ENCODE measurements around the gene RASEF.

Gene RASEF

GRCh38 chr9:83024506-83025125, 38.3 kb downstream of the RASEF start:
- no peaks in the 10 kb centered on the region for H3K4me1 ChIP-seq (ENCODE audit: insufficient read depth, low read length)
- TF ChIP-seq CTCF (IDR thresholded peaks at IDR 0.05; ENCODE audit: borderline replicate concordance, extremely low read depth, low read length, poor library complexity, severe bottlenecking) (no peak), EZH2 (IDR thresholded peaks at IDR 0.05; ENCODE audit: borderline replicate concordance, low read depth, low read length, severe bottlenecking) (no peak)
- no peaks in the 10 kb centered on the region for H3K27me3 ChIP-seq (ENCODE audit: insufficient read depth, low read length, poor library complexity)
- no peak overlapping the region for H3K27ac ChIP-seq (ENCODE audit: low read length)
- no peak overlapping the region for H2AFZ ChIP-seq (ENCODE audit: low read depth, low read length)
- H3K9ac ChIP-seq (ENCODE audit: low read depth, low read length): no peak overlapping the region
- no peaks in the 10 kb centered on the region for H3K79me2 ChIP-seq (ENCODE audit: insufficient read depth, low read length)
- DNase-seq (no peak), ATAC-seq (ENCODE audit: insufficient read depth, low read depth) (no peak)
- H3K4me3 ChIP-seq (ENCODE audit: low read depth in 1 of 2, low read length in 2 of 2): no peak overlapping the region
- no peaks in the 10 kb centered on the region for H3K36me3 ChIP-seq (ENCODE audit: insufficient read depth, low read length)
- H4K20me1 ChIP-seq (ENCODE audit: insufficient read depth, low read length): no peaks in the 10 kb centered on the region
- H3K4me2 ChIP-seq (ENCODE audit: insufficient read depth, low read length): no peak overlapping the region
- H3K9me3 ChIP-seq (ENCODE audit: insufficient read depth, low read length, severe bottlenecking): no peaks in the 10 kb centered on the region

GRCh38 chr9:83023151-83023550, 39.8 kb downstream of the RASEF start:
- Histone ChIP-seq H3K4me2 (ENCODE audit: insufficient read depth, low read length) (no peak overlapping the region), H4K20me1 (ENCODE audit: insufficient read depth, low read length) (no peaks in the 10 kb centered on the region), H3K27ac (ENCODE audit: low read length) (no peak overlapping the region), H3K4me1 (ENCODE audit: insufficient read depth, low read length) (no peaks in the 10 kb centered on the region), H3K79me2 (ENCODE audit: insufficient read depth, low read length) (no peaks in the 10 kb centered on the region), H3K9ac (ENCODE audit: low read depth, low read length) (no peak overlapping the region), H3K4me3 (ENCODE audit: low read depth in 1 of 2, low read length in 2 of 2) (no peak overlapping the region), H3K9me3 (ENCODE audit: insufficient read depth, low read length, severe bottlenecking) (no peaks in the 10 kb centered on the region), H3K36me3 (ENCODE audit: insufficient read depth, low read length) (no peaks in the 10 kb centered on the region), H2AFZ (ENCODE audit: low read depth, low read length) (no peak overlapping the region), H3K27me3 (ENCODE audit: insufficient read depth, low read length, poor library complexity) (no peaks in the 10 kb centered on the region)
- no peak for TF ChIP-seq EZH2 (IDR thresholded peaks at IDR 0.05; ENCODE audit: borderline replicate concordance, low read depth, low read length, severe bottlenecking)
- no peak for TF ChIP-seq CTCF (IDR thresholded peaks at IDR 0.05; ENCODE audit: borderline replicate concordance, extremely low read depth, low read length, poor library complexity, severe bottlenecking)
- DNase-seq: no peak
- no peak for ATAC-seq (ENCODE audit: insufficient read depth, low read depth)

- no peak overlapping the region for H3K4me3 ChIP-seq (ENCODE audit: low read depth in 1 of 2, low read length in 2 of 2)
- TF ChIP-seq EZH2 (IDR thresholded peaks at IDR 0.05; ENCODE audit: borderline replicate concordance, low read depth, low read length, severe bottlenecking) (no peak), CTCF (IDR thresholded peaks at IDR 0.05; ENCODE audit: borderline replicate concordance, extremely low read depth, low read length, poor library complexity, severe bottlenecking) (no peak)
- H3K27ac ChIP-seq (ENCODE audit: low read length): no peak overlapping the region
- H4K20me1 ChIP-seq (ENCODE audit: insufficient read depth, low read length): no peaks in the 10 kb centered on the region
- ATAC-seq (ENCODE audit: insufficient read depth, low read depth): no peak
- no peak overlapping the region for H3K4me2 ChIP-seq (ENCODE audit: insufficient read depth, low read length)
- no peaks in the 10 kb centered on the region for H3K79me2 ChIP-seq (ENCODE audit: insufficient read depth, low read length)
- no peaks in the 10 kb centered on the region for H3K4me1 ChIP-seq (ENCODE audit: insufficient read depth, low read length)
- H3K9me3 ChIP-seq (ENCODE audit: insufficient read depth, low read length, severe bottlenecking): no peaks in the 10 kb centered on the region
- H3K9ac ChIP-seq (ENCODE audit: low read depth, low read length): no peak overlapping the region
- DNase-seq: no peak
- H2AFZ ChIP-seq (ENCODE audit: low read depth, low read length): no peak overlapping the region
- no peaks in the 10 kb centered on the region for H3K36me3 ChIP-seq (ENCODE audit: insufficient read depth, low read length)
- no peaks in the 10 kb centered on the region for H3K27me3 ChIP-seq (ENCODE audit: insufficient read depth, low read length, poor library complexity)
Observed at GRCh38 chr9:83020864-83021263, 42.1 kb downstream of the RASEF start.
